ENCODE measurements around the gene LDHB. TPM values are rescaled to one million over a fixed set of nuclear protein-coding genes. Genes with fewer than 3 reads are reported as not detected.

The LDHB gene
- total RNA-seq, 1 donor from 2014 or later, result 532 TPM

DNA sequence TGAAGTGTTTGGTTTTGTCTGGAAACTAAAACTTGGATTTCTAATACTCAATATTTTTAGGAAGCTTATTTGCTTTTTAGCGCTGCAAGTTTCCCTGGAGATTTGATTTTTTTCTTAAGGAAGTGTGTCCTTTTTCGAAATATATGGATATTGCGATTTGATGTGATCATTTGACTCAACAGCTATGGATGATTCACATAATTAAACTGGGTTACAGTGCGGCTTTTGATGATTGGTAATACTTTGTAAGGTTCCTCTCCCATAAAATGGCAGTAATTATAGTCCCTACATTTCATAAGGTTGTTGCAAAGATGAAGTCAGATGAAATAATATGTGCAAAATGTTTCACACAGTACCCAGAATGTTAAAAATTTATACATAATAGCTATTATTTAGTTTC, 13.1 kb downstream of the LDHB start:
- Mint-ChIP-seq H3K4me1 (ENCODE audit: low read depth) (peaks cover 37% of the 10 kb centered on the region), H3K9me3 (ENCODE audit: low read depth) (no peaks in the 10 kb centered on the region), H3K27me3 (ENCODE audit: low read depth) (no peaks in the 10 kb centered on the region), H3K36me3 (ENCODE audit: low read depth) (peaks cover 44% of the 10 kb centered on the region), H3K4me3 (ENCODE audit: unreplicated experiment) (no peak overlapping the region), H3K27ac (ENCODE audit: unreplicated experiment) (no peak overlapping the region)
- TF ChIP-seq CTCF (IDR thresholded peaks at IDR 0.05), result no peak
- no peak for DNase-seq (ENCODE audit: low spot score)

- peaks cover 43% of the 10 kb centered on the region for H3K4me1 Mint-ChIP-seq (ENCODE audit: low read depth)
- H3K27ac Mint-ChIP-seq (ENCODE audit: unreplicated experiment), result no peak overlapping the region
- H3K27me3 Mint-ChIP-seq (ENCODE audit: low read depth), result no peaks in the 10 kb centered on the region
- no peak for TF ChIP-seq CTCF (IDR thresholded peaks at IDR 0.05)
- no peak for DNase-seq (ENCODE audit: low spot score)
- no peak overlapping the region for H3K4me3 Mint-ChIP-seq (ENCODE audit: unreplicated experiment)
- H3K9me3 Mint-ChIP-seq (ENCODE audit: low read depth), result no peaks in the 10 kb centered on the region
- H3K36me3 Mint-ChIP-seq (ENCODE audit: low read depth), result peaks cover 48% of the 10 kb centered on the region
These were observed 13.9 kb downstream of the LDHB start for GRCh38 chr12:21643758-21644157.

DNA sequence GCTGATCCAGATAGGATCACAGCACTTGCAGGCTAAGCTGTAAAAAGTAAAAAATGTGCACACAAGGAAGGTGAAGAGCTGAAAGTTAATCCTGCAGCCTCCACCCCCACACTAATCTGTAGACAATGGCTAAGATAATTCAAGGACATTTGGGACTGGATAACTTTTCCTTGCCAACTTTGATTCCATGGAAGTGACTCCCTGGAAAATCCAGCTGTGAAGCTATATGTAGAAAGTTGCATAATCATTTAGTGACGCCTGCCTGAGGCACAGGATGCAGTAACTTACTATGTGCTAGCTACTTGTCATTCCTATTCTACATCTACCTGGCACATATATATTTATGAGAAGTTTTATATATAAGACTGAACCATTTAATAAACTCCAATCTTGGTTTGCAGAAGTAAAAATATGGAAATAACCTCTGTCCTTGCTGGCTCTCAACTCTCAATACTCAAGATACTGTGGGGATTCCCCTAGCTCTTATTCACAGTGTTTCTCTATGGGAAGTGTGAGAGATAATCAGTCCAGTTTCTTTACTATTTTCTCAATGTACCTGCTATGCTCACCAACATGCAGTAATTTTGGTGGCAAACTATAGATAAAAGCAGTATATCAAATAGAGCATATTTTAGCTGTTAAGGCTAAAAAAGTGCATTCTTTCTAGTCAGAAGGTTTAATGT, 14.8 kb downstream of the LDHB start:
- Mint-ChIP-seq H3K27ac (ENCODE audit: unreplicated experiment) (peak overlapping the region; percentile 17), H3K9me3 (ENCODE audit: low read depth) (no peaks in the 10 kb centered on the region), H3K4me3 (ENCODE audit: unreplicated experiment) (no peak overlapping the region), H3K4me1 (ENCODE audit: low read depth) (peaks cover 51% of the 10 kb centered on the region), H3K36me3 (ENCODE audit: low read depth) (peaks cover 52% of the 10 kb centered on the region), H3K27me3 (ENCODE audit: low read depth) (no peaks in the 10 kb centered on the region)
- TF ChIP-seq CTCF (IDR thresholded peaks at IDR 0.05), result no peak
- DNase-seq (ENCODE audit: low spot score), result no peak

- DNase-seq (ENCODE audit: low spot score), result no peak
These were observed 19.4 kb downstream of the LDHB start for GRCh38 chr12:21638054-21638891.

More at GRCh38 chr12:21638054-21638891, 19.4 kb downstream of the LDHB start:
- Mint-ChIP-seq H3K4me1 (ENCODE audit: low read depth) (peaks cover 30% of the 10 kb centered on the region), H3K27me3 (ENCODE audit: low read depth) (no peaks in the 10 kb centered on the region), H3K27ac (ENCODE audit: unreplicated experiment) (peak overlapping the region; percentile 52), H3K36me3 (ENCODE audit: low read depth) (peaks cover 51% of the 10 kb centered on the region), H3K9me3 (ENCODE audit: low read depth) (no peaks in the 10 kb centered on the region), H3K4me3 (ENCODE audit: unreplicated experiment) (no peak overlapping the region)
- no peak for TF ChIP-seq CTCF (IDR thresholded peaks at IDR 0.05)
